Loucy (cell line): ENCODE data around the gene HSPA9.

Experiments used
- H2AFZ ChIP-seq: fragments of 200-600 bp; sonication (generic); 2 replicates; pipeline ENCODE4 v1.6.0; 2016; ENCODE audit warnings: antibody characterized with exemption, mild to moderate bottlenecking, low read length, moderate library complexity
- H3F3A ChIP-seq: fragments of 200-600 bp; 2 replicates; pipeline ENCODE4 v1.6.0; 2016; ENCODE audit warnings: antibody characterized with exemption, low read depth, mild to moderate bottlenecking
- H3K27me3 ChIP-seq: fragments of 200-600 bp; sonication (generic); 2 replicates; pipeline ENCODE4 v1.6.1; 2014; ENCODE audit warnings: low read length, mild to moderate bottlenecking; ENCODE audit not compliant: insufficient read depth, poor library complexity, severe bottlenecking
- H3K36me3 ChIP-seq: fragments of 200-600 bp; sonication (generic); 2 replicates; pipeline ENCODE4 v1.6.1; 2016; ENCODE audit warnings: low read length; ENCODE audit not compliant: insufficient read depth
- H3K4me1 ChIP-seq: fragments of 200-600 bp; sonication (generic); 2 replicates; pipeline ENCODE4 v1.5.1; 2014; ENCODE audit warnings: low read length, mild to moderate bottlenecking; ENCODE audit not compliant: insufficient read depth, poor library complexity, severe bottlenecking
- H3K4me2 ChIP-seq: fragments of 200-600 bp; sonication (generic); 2 replicates; pipeline ENCODE4 v1.6.0; 2014; ENCODE audit warnings: antibody characterized with exemption, low read length, low read depth, mild to moderate bottlenecking; ENCODE audit not compliant: poor library complexity, severe bottlenecking
- H3K4me3 ChIP-seq: fragments of 200-600 bp; sonication (generic); 2 replicates; pipeline ENCODE4 v1.5.1; 2014; ENCODE audit warnings: low read length, mild to moderate bottlenecking, mixed read lengths; ENCODE audit not compliant: poor library complexity, severe bottlenecking
- H3K79me2 ChIP-seq: fragments of 200-600 bp; sonication (generic); 2 replicates; pipeline ENCODE4 v1.6.1; 2014; ENCODE audit warnings: low read length; ENCODE audit not compliant: insufficient read depth
- H3K9ac ChIP-seq: fragments of 200-600 bp; sonication (generic); 2 replicates; pipeline ENCODE4 v1.6.0; 2014; ENCODE audit warnings: mild to moderate bottlenecking, low read depth, low read length, moderate library complexity; ENCODE audit not compliant: poor library complexity, severe bottlenecking
- H3K9me2 ChIP-seq: fragments of 200-600 bp; sonication (generic); replicated peaks from 2 replicates; pipeline ENCODE4 v1.6.1; 2016; ENCODE audit warnings: low read depth, low read length, mixed read lengths
- H3K9me3 ChIP-seq: fragments of 200-600 bp; sonication (generic); 2 replicates; pipeline ENCODE4 v1.6.1; 2014; ENCODE audit warnings: mild to moderate bottlenecking, antibody characterized with exemption, low read length, low read depth; ENCODE audit not compliant: insufficient read depth
- H4K20me1 ChIP-seq: fragments of 200-600 bp; sonication (generic); 2 replicates; pipeline ENCODE4 v1.6.0; 2014; ENCODE audit warnings: antibody characterized with exemption, low read length, mild to moderate bottlenecking; ENCODE audit not compliant: insufficient read depth, poor library complexity, severe bottlenecking
- EZH2phosphoT487 ChIP-seq: fragments of 200-600 bp; IDR thresholded peaks from 2 replicates; pipeline ENCODE4 v1.6.1; 2018; ENCODE audit warnings: antibody characterized with exemption, mild to moderate bottlenecking, moderate library complexity, borderline replicate concordance
- TF ChIP-seq, protein P1 (sequence below): fragments of 200-600 bp; sonication (generic); conservative IDR thresholded peaks from 2 replicates; pipeline ENCODE4 v1.5.1; 2014; ENCODE audit warnings: mild to moderate bottlenecking, antibody characterized with exemption, low read length

Gene HSPA9

DNA sequence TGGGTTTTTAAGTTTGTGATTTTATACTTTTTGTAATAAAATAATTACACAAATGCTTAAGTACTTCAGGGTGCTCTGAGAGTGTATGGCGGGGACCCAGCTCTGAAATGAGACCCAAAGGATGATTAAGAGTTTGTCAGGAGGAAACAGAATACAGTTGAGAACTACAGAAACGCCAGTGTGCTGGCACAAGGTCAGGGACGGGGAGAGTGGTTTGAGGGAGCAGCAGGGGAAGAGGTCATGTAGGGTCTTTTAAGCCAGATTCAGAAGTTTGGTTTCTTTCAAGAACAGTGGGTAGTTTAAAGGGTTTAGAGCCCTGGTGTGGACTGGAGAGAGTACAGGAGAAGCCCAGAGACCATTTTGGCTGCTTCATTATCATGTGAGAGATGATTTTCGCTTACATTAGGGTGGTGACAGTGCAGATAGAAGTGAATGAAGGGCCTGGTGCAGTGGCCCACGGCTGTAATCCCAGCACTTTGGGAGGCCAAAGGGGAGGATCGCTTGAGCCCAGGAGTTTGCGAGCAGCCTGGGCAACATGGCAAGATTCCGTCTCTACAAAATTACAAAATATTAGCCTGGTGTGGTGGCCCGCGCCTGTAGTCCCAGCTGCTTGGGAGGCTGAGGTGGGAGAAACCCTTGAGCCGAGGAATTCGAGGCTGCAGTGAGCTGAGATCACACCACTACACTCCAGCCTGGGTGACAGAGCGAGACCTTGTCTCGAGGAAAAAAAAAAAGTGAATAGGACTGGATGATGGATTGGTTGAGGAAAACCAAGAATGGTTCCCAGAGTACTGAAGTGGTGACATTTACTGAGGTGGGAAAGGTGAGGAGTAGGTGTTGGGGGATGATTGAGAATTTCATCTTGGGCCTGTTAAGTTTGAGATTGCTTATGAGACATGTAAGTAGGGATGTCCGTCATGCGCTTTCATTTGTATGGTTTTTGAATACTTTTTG is 30.7 kb downstream of the HSPA9 start:
- no peaks in the 10 kb centered on the region for H3K9me3 ChIP-seq
- H3K9me2 ChIP-seq, result no peaks in the 10 kb centered on the region
- H3K27me3 ChIP-seq, result no peaks in the 10 kb centered on the region
- peak overlapping the region; percentile 83 for H3K4me2 ChIP-seq
- H3K79me2 ChIP-seq, result peaks cover 68% of the 10 kb centered on the region
- H3K36me3 ChIP-seq, result no peaks in the 10 kb centered on the region
- H2AFZ ChIP-seq, result no peak overlapping the region
- TF ChIP-seq, protein P1, sequence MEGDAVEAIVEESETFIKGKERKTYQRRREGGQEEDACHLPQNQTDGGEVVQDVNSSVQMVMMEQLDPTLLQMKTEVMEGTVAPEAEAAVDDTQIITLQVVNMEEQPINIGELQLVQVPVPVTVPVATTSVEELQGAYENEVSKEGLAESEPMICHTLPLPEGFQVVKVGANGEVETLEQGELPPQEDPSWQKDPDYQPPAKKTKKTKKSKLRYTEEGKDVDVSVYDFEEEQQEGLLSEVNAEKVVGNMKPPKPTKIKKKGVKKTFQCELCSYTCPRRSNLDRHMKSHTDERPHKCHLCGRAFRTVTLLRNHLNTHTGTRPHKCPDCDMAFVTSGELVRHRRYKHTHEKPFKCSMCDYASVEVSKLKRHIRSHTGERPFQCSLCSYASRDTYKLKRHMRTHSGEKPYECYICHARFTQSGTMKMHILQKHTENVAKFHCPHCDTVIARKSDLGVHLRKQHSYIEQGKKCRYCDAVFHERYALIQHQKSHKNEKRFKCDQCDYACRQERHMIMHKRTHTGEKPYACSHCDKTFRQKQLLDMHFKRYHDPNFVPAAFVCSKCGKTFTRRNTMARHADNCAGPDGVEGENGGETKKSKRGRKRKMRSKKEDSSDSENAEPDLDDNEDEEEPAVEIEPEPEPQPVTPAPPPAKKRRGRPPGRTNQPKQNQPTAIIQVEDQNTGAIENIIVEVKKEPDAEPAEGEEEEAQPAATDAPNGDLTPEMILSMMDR, result no peak
- TF ChIP-seq EZH2phosphoT487, result no peak
- peaks cover 30% of the 10 kb centered on the region for H3K4me1 ChIP-seq
- no peaks in the 10 kb centered on the region for H3F3A ChIP-seq
- H4K20me1 ChIP-seq, result peaks cover 38% of the 10 kb centered on the region
- H3K9ac ChIP-seq, result peak overlapping the region; percentile 92
- peak overlapping the region; percentile 92 for H3K4me3 ChIP-seq

- no peaks in the 10 kb centered on the region for H3K27me3 ChIP-seq
- no peaks in the 10 kb centered on the region for H3F3A ChIP-seq
- peak overlapping the region; percentile 95 for H2AFZ ChIP-seq
- peak overlapping the region; percentile 92 for H3K4me3 ChIP-seq
- H3K36me3 ChIP-seq, result no peaks in the 10 kb centered on the region
- peaks cover 75% of the 10 kb centered on the region for H3K79me2 ChIP-seq
- H3K9me3 ChIP-seq, result no peaks in the 10 kb centered on the region
- H3K4me2 ChIP-seq, result peak overlapping the region; percentile 83
- no peaks in the 10 kb centered on the region for H3K9me2 ChIP-seq
- H3K4me1 ChIP-seq, result peaks cover 37% of the 10 kb centered on the region
- TF ChIP-seq, protein P1, result no peak
- TF ChIP-seq EZH2phosphoT487, result no peak
- H4K20me1 ChIP-seq, result peaks cover 45% of the 10 kb centered on the region
- H3K9ac ChIP-seq, result peak overlapping the region; percentile 92
Measured at GRCh38 chr5:138543730-138544104, 31.5 kb downstream of the HSPA9 start.

- peak within 1 kb of the TSS; percentile 95 for H2AFZ ChIP-seq
- TF ChIP-seq, protein P1, result no peak
- TF ChIP-seq EZH2phosphoT487, result no peak
- H3K9ac ChIP-seq, result peak within 1 kb of the TSS; percentile 98
- H3K79me2 ChIP-seq, result peaks cover 81% of the 10 kb centered on the region
- no peaks in the 10 kb centered on the region for H3K36me3 ChIP-seq
- peaks cover 37% of the 10 kb centered on the region for H3K4me1 ChIP-seq
- H3K9me2 ChIP-seq, result no peaks in the 10 kb centered on the region
- H3K4me3 ChIP-seq, result peak within 1 kb of the TSS; percentile 92
- H3F3A ChIP-seq, result no peaks in the 10 kb centered on the region
- H3K27me3 ChIP-seq, result no peaks in the 10 kb centered on the region
- no peaks in the 10 kb centered on the region for H3K9me3 ChIP-seq
- peak within 1 kb of the TSS; percentile 89 for H3K4me2 ChIP-seq
- H4K20me1 ChIP-seq, result peaks cover 45% of the 10 kb centered on the region
Measured at GRCh38 chr5:138542956-138543729, 32.1 kb downstream of the HSPA9 start, which contains the start of gene ETF1. Gene ETF1 (minus strand): TSS chr5:138543236. CDS start chr5:138542918, 318 bp downstream.
